ENCODE results near the gene C12orf57. TPM values are rescaled to one million over a fixed set of nuclear protein-coding genes. Genes with fewer than 3 reads are reported as not detected.

C12orf57 gene
- total RNA-seq, 1 donor from 2014 or later = 227 TPM

DNA sequence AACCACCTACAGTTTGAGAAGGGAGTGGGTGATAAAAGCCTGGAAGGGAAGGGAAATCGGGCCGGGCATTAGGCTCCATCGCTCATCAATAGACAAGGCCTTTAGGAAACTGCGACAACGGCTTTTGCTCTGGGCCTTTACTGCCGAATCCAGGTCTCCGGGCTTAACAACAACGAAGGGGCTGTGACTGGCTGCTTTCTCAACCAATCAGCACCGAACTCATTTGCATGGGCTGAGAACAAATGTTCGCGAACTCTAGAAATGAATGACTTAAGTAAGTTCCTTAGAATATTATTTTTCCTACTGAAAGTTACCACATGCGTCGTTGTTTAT, 467 bp upstream of the C12orf57 start:
- H3K27ac ChIP-seq (replicated peaks) = peak overlapping the region; percentile 99
- peak; percentile 71 for DNase-seq
- peaks cover 44% of the 10 kb centered on the region for H3K36me3 ChIP-seq
- H3K27me3 ChIP-seq (ENCODE audit: low read depth) = no peaks in the 10 kb centered on the region
- H3K9me3 ChIP-seq (replicated peaks) = no peaks in the 10 kb centered on the region
- TF ChIP-seq, protein P1, sequence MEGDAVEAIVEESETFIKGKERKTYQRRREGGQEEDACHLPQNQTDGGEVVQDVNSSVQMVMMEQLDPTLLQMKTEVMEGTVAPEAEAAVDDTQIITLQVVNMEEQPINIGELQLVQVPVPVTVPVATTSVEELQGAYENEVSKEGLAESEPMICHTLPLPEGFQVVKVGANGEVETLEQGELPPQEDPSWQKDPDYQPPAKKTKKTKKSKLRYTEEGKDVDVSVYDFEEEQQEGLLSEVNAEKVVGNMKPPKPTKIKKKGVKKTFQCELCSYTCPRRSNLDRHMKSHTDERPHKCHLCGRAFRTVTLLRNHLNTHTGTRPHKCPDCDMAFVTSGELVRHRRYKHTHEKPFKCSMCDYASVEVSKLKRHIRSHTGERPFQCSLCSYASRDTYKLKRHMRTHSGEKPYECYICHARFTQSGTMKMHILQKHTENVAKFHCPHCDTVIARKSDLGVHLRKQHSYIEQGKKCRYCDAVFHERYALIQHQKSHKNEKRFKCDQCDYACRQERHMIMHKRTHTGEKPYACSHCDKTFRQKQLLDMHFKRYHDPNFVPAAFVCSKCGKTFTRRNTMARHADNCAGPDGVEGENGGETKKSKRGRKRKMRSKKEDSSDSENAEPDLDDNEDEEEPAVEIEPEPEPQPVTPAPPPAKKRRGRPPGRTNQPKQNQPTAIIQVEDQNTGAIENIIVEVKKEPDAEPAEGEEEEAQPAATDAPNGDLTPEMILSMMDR (IDR thresholded peaks at IDR 0.05; ENCODE audit: borderline replicate concordance) = no peak
- intact Hi-C loops (cut with micrococcal nuclease) = no loop called here
- peak overlapping the region; percentile 90 for H3K4me3 ChIP-seq
- H3K4me1 ChIP-seq = peaks cover 80% of the 10 kb centered on the region

DNA sequence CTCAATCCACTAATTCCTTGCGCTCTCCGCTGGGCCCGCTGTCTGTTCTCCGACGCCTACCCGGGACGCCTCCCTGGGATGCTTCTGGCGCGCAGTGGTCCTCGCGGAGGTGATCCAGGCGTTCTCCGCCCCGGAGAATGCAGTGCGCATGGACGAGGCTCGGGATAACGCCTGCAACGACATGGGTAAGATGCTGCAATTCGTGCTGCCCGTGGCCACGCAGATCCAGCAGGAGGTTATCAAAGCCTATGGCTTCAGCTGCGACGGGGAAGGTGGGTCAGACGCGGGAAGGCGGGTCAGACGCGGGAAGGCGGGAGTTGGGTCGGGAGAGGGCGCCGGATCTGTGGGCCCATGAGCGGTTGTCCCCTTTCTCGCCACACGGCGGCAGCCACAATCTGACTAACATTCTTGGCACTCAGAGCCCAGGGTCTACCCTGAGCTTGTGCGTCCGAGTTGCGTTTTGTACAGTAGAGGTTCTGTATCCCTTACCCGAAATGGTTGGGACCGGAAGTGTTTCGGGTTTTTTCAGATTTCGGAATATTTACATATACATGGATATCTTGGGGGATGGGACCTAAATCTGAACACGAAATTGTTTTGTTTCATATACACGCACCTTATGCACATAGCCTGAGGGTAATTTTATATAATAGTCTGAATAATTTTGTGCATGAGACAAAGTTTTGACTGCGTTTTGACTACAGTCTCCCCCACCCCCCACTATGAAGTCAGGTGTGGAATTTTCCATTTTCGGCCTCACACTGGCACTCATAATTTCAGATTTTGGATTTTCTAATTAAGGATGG, 762 bp downstream of the C12orf57 start:
- Histone ChIP-seq H3K36me3 (peaks cover 43% of the 10 kb centered on the region), H3K27ac (replicated peaks) (peak overlapping the region; percentile 99), H3K9me3 (replicated peaks) (no peaks in the 10 kb centered on the region), H3K27me3 (ENCODE audit: low read depth) (no peaks in the 10 kb centered on the region), H3K4me1 (peaks cover 68% of the 10 kb centered on the region), H3K4me3 (peak overlapping the region; percentile 90)
- peak; percentile 94 for DNase-seq
- TF ChIP-seq, protein P1 (IDR thresholded peaks at IDR 0.05; ENCODE audit: borderline replicate concordance) = peak; percentile 91
- intact Hi-C loops (cut with micrococcal nuclease) = no loop called here

DNA sequence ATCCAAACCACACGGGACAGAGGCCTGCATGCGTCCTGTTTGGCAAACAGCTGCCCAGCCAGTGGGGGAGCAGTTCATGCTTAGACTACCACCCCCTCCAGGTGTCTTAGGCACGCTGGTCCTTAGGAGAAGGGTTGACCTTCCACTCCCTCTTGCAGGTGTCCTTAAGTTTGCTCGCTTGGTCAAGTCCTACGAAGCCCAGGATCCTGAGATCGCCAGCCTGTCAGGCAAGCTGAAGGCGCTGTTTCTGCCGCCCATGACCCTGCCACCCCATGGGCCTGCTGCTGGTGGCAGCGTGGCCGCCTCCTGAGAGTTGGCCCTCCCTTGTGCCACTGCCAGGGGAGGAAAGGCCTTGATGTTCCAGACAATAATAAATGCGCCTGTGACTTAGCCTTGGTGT, 1.8 kb downstream of the C12orf57 start:
- H3K27ac ChIP-seq (replicated peaks) = peak overlapping the region; percentile 99
- peaks cover 32% of the 10 kb centered on the region for H3K36me3 ChIP-seq
- H3K4me1 ChIP-seq = peaks cover 58% of the 10 kb centered on the region
- peak overlapping the region; percentile 90 for H3K4me3 ChIP-seq
- H3K9me3 ChIP-seq (replicated peaks) = no peaks in the 10 kb centered on the region
- DNase-seq = no peak
- TF ChIP-seq, protein P1 (IDR thresholded peaks at IDR 0.05; ENCODE audit: borderline replicate concordance) = no peak
- intact Hi-C loops (cut with micrococcal nuclease) = no loop called here
- no peaks in the 10 kb centered on the region for H3K27me3 ChIP-seq (ENCODE audit: low read depth)

DNA sequence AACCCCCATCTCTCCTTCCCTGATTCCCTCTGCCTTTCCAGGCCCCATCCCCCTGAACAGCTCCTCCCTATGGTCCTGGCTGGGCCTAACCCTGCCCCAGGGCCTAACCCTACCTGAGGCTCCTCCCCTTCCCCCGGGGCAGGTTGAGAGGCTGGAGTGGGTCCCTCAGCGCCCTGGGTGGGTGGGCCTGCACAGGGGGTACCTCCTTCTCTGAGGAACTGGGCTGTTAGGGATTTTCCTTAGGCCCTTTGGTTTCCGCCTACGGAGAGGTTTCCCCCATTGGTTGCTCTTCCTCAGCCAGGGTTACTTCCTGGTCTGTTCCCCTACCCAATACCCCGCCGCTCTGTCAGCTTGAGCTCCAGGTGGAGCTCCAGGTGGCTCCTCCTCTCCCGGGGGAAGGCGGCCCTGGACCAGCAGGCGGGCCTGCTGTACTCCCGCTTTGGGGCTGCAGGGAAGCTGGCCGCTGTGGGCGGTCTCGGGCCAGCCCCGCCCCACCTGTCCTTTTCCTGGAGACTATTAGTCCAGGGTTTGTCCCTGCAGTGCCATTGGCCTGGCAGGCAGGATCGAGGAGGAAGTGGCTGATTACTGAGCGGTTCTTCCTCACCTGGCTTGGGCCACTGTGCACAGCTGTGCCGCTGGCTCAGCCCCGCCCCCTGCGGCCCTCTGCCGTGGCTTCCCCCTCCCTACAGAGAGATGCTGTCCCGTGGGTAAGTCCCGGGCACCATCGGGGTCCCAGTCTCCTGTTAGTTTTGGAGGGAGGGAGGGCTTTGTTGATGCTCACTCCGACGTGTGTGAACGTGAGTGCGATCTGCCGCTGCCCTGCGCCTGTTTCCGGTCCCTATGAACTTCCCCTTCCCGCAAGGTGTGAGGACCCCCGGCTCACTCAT, 2.5 kb downstream of the C12orf57 start:
- peaks cover 53% of the 10 kb centered on the region for H3K4me1 ChIP-seq
- TF ChIP-seq, protein P1 (IDR thresholded peaks at IDR 0.05; ENCODE audit: borderline replicate concordance) = no peak
- intact Hi-C loops (cut with micrococcal nuclease) = no loop called here
- DNase-seq = no peak
- H3K36me3 ChIP-seq = peaks cover 26% of the 10 kb centered on the region
- H3K27me3 ChIP-seq (ENCODE audit: low read depth) = no peaks in the 10 kb centered on the region
- H3K9me3 ChIP-seq (replicated peaks) = no peaks in the 10 kb centered on the region
- H3K27ac ChIP-seq (replicated peaks) = peak overlapping the region; percentile 99
- H3K4me3 ChIP-seq = peak overlapping the region; percentile 90

DNA sequence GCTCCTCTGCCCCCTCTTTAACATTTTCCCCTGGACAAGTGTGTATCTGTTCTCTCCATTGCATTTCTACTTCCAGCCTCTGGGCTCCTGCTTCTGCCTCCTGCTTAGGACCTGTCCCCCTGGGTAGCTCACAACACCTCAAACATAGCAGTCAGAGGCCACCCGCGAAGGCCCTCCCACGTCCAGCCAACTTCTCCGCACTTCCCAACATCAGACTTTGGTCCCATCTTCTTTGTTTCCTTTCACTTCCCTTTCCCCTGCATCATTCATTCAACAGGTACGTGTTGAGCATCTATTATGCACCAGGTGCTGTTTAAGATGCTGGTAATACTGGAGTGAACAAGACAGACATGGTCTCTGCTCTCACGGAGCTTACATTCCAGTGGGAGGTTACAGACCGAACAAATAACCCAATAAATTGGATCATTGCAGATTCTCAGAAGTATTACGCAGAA, 3.1 kb downstream of the C12orf57 start:
- Histone ChIP-seq H3K36me3 (peaks cover 21% of the 10 kb centered on the region), H3K27me3 (ENCODE audit: low read depth) (no peaks in the 10 kb centered on the region), H3K4me3 (peak overlapping the region; percentile 90), H3K9me3 (replicated peaks) (no peaks in the 10 kb centered on the region), H3K27ac (replicated peaks) (peak overlapping the region; percentile 99), H3K4me1 (peaks cover 47% of the 10 kb centered on the region)
- DNase-seq = peak; percentile 8
- intact Hi-C loops (cut with micrococcal nuclease) = no loop called here
- TF ChIP-seq, protein P1 (IDR thresholded peaks at IDR 0.05; ENCODE audit: borderline replicate concordance) = no peak

Data from left ventricle myocardium inferior (tissue), 1 donor.